GM10266 (cell line): ENCODE measurements around the gene LRRC74A.

Experiments
- DNase-seq: peaks from one replicate; pipeline ENCODE4 v3.0.0; 2012; ENCODE audit errors: extremely low spot score
- CTCF ChIP-seq: IDR thresholded peaks from 2 replicates; pipeline ENCODE4 v1.5.1; 2012; ENCODE audit warnings: mild to moderate bottlenecking, low read depth; ENCODE audit not compliant: control insufficient read depth, insufficient read depth; ENCODE audit errors: missing control alignments

Gene LRRC74A

GRCh38 chr14:76780360-76780759, 45.8 kb upstream of the LRRC74A start:
- DNase-seq: no peak
- TF ChIP-seq CTCF: no peak

GRCh38 chr14:76780875-76781647, 45.1 kb upstream of the LRRC74A start:
- TF ChIP-seq CTCF: no peak
- no peak for DNase-seq

GRCh38 chr14:76781648-76782051, 44.6 kb upstream of the LRRC74A start:
- no peak for TF ChIP-seq CTCF
- DNase-seq: no peak

- no peak for DNase-seq
- no peak for TF ChIP-seq CTCF
Measured at GRCh38 chr14:76782115-76782884, 43.9 kb upstream of the LRRC74A start.

- no peak for TF ChIP-seq CTCF
- DNase-seq: no peak
Measured at GRCh38 chr14:76782885-76783566, 43.2 kb upstream of the LRRC74A start.

GRCh38 chr14:76784266-76784874, 41.8 kb upstream of the LRRC74A start:
- no peak for DNase-seq
- TF ChIP-seq CTCF: no peak
